ENCODE results near the gene TBC1D3B.

TBC1D3B gene

DNA sequence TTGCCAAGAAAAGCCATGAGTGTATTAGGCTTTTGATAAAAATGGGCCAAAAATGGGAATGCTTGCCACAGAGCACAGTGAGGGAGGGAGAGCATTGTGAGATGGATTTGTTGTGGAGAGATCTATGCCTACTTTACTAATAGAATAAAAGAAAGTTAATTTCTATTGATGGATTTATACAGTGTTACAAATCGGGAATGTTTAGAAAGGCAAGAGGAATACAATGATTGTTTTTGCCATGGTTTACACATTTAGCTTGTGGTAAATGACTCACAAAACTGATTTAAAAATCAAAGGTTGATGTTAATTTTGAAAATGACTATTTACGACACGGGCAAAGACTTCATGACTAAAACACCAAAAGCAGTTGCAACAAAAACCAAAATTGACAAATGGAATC, 56.2 kb downstream of the TBC1D3B start:
- Histone ChIP-seq H4K20me1 (ENCODE audit: insufficient read depth) (no peaks in the 10 kb centered on the region), H3K4me2 (no peak overlapping the region), H3K4me3 (IDR thresholded peaks at IDR 0.05; ENCODE audit: insufficient read depth, low read depth, low read length) (no peak overlapping the region), H2AFZ (ENCODE audit: low read depth) (no peak overlapping the region), H3K4me1 (ENCODE audit: low read depth, poor library complexity, severe bottlenecking) (peaks cover 23% of the 10 kb centered on the region), H3K36me3 (ENCODE audit: insufficient read depth) (no peaks in the 10 kb centered on the region), H3K27ac (no peak overlapping the region), H3K79me2 (ENCODE audit: insufficient read depth, low read depth) (no peaks in the 10 kb centered on the region), H3K27me3 (ENCODE audit: insufficient read depth, low read depth) (no peaks in the 10 kb centered on the region), H3K9ac (no peak overlapping the region)
- TF ChIP-seq, protein P1, sequence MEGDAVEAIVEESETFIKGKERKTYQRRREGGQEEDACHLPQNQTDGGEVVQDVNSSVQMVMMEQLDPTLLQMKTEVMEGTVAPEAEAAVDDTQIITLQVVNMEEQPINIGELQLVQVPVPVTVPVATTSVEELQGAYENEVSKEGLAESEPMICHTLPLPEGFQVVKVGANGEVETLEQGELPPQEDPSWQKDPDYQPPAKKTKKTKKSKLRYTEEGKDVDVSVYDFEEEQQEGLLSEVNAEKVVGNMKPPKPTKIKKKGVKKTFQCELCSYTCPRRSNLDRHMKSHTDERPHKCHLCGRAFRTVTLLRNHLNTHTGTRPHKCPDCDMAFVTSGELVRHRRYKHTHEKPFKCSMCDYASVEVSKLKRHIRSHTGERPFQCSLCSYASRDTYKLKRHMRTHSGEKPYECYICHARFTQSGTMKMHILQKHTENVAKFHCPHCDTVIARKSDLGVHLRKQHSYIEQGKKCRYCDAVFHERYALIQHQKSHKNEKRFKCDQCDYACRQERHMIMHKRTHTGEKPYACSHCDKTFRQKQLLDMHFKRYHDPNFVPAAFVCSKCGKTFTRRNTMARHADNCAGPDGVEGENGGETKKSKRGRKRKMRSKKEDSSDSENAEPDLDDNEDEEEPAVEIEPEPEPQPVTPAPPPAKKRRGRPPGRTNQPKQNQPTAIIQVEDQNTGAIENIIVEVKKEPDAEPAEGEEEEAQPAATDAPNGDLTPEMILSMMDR (conservative IDR thresholded peaks at IDR 0.05; ENCODE audit: low read depth, low read length), result no peak

DNA sequence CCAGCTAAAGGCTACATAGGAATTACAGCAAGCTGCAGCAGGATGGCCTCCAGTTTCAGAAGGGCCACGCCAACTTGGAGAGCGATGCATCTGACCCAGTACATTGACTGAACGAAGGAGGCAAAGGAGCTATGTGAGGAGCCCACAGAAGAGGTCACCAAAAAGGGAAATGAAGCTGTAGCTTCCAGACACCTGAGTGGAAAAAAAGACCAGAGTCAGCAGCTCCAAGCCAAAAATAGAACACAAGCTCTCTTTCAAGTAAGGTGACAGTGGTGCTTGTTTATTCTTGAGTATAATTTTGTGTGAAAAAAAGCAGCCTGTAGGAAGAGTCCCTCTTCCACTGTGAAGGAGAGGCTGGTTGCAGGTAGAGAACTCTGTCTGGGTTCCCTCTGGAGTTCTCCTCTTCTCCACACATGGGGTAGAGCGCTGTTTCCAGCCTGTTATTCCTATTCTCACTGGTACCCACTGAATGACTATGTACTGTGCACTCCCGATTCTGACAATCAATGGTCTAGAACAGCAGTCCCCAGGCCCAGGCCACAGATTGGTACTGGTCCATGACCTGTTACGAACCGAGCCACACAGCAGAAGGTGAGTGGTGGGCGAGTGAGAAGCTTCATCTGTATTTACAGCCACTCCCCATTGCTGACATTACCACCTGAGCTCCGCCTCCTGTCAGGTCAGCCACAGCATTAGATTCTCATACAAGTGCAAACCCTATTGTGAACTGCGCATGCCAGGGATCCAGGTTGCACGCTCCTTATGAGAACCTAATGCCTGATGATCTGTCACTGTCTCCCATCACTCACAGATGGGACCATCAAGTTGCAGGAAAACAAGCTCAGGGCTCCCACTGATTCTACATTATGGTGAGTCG, 57.7 kb downstream of the TBC1D3B start:
- no peaks in the 10 kb centered on the region for H3K27me3 ChIP-seq (ENCODE audit: insufficient read depth, low read depth)
- peaks cover 23% of the 10 kb centered on the region for H3K4me1 ChIP-seq (ENCODE audit: low read depth, poor library complexity, severe bottlenecking)
- H3K4me2 ChIP-seq, result peak overlapping the region; percentile 54
- H3K79me2 ChIP-seq (ENCODE audit: insufficient read depth, low read depth), result no peaks in the 10 kb centered on the region
- TF ChIP-seq, protein P1 (conservative IDR thresholded peaks at IDR 0.05; ENCODE audit: low read depth, low read length), result no peak
- H4K20me1 ChIP-seq (ENCODE audit: insufficient read depth), result no peaks in the 10 kb centered on the region
- H3K4me3 ChIP-seq (IDR thresholded peaks at IDR 0.05; ENCODE audit: insufficient read depth, low read depth, low read length), result no peak overlapping the region
- no peaks in the 10 kb centered on the region for H3K36me3 ChIP-seq (ENCODE audit: insufficient read depth)
- H3K9ac ChIP-seq, result no peak overlapping the region
- H3K27ac ChIP-seq, result no peak overlapping the region
- peak overlapping the region; percentile 44 for H2AFZ ChIP-seq (ENCODE audit: low read depth)

DNA sequence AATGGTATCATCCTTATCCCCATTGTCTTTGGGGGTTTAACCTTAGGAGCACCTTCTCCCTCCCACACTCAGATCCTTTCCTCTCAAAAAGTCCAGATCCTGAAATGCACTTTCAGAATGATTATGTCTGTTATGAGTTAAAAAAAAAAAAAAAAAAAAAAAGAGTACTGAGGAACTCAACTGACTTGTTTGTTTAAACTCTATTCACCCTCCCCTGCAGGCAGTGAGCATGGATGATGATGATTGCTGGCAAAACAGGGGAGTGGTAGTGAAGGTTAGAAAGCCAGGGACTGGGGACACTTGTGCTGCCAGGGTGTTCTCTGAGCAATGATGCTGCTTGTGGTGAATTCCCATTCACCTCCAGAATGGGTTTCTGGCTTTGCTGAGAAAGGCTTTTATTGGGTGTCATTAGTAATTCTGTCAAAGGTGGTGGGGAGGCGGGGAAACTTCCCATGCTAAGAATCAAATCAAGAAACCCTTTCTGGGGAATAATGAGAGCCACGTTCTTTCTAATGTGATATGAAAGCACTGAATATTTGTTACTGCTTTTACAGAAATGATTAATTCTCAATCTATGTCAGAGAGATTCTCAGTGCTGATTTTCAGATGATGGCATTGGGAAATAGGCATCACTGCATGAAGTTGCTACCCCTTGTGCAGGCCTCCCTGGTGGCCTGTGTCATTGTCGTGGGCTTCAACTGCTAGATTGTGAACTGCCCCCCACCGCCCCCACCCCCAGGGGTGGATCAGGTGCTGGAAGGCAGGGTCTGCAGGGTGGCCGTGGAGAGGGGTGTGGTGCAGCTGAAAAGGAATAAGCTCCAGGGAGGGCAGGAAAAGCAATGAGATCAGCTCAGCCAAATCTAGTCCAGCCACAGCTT, 58.7 kb downstream of the TBC1D3B start:
- Histone ChIP-seq H2AFZ (ENCODE audit: low read depth) (no peak overlapping the region; the same call in 1 of the 2 replicates), H3K27ac (no peak overlapping the region), H3K4me3 (IDR thresholded peaks at IDR 0.05; ENCODE audit: insufficient read depth, low read depth, low read length) (no peak overlapping the region), H3K4me1 (ENCODE audit: low read depth, poor library complexity, severe bottlenecking) (peaks cover 23% of the 10 kb centered on the region), H3K36me3 (ENCODE audit: insufficient read depth) (no peaks in the 10 kb centered on the region), H4K20me1 (ENCODE audit: insufficient read depth) (no peaks in the 10 kb centered on the region), H3K79me2 (ENCODE audit: insufficient read depth, low read depth) (no peaks in the 10 kb centered on the region), H3K27me3 (ENCODE audit: insufficient read depth, low read depth) (no peaks in the 10 kb centered on the region), H3K4me2 (peak overlapping the region; percentile 54; the same call in 1 of the 2 replicates), H3K9ac (no peak overlapping the region)
- TF ChIP-seq, protein P1 (conservative IDR thresholded peaks at IDR 0.05; ENCODE audit: low read depth, low read length), result no peak

Data from KMS-11 (cell line).